Right ventricle myocardium superior (tissue), 1 donor: Measurements from ENCODE around the gene NTNG1. TPM values are rescaled to one million over a fixed set of nuclear protein-coding genes. Genes with fewer than 3 reads are reported as not detected.

Experiments
- ATAC-seq: fragments of 200-7000 bp; cut with Tn5 transposase; one replicate; pipeline ENCODE4 v1.9.1; 2020; ENCODE audit warnings: mild to moderate bottlenecking; ENCODE audit not compliant: poor library complexity
- DNase-seq: peaks from one replicate; pipeline ENCODE4 v3.0.0-alpha.2; 2020
- intact Hi-C: fragments of 100-400 bp; cut with DNase I; formaldehyde crosslinking; loops from one replicate; pipeline ENCODE4 v1.11.2; 2022
- total RNA-seq: library from RNA; stranded (reverse); fragmentation: NEBNext Ultra II Directional; extraction: Animal tissue kit (Norgen Biotek cat#: 25700); gene quantifications from one replicate; pipeline ENCODE4 v1.2.1, GENCODE V29; 2021
- donor health status: DM: no; HTN: yes; CAD: no; lungs with severe emphysema.

NTNG1 gene
- total RNA-seq, 1 donor from 2014 or later: 0.46 TPM

- intact Hi-C loops: no loop called here
- ATAC-seq (no peak), DNase-seq (no peak)
These were observed 136.2 kb downstream of the NTNG1 start for GRCh38 chr1:107277022-107277421.

- intact Hi-C loops: no loop called here
- no peak for DNase-seq
- no peak for ATAC-seq
These were observed 145.3 kb downstream of the NTNG1 start for GRCh38 chr1:107286125-107286524.

GRCh38 chr1:107291987-107292386 lies 151.1 kb downstream of the NTNG1 start:
- DNase-seq (no peak), ATAC-seq (no peak)
- intact Hi-C loops: no loop called here

DNA sequence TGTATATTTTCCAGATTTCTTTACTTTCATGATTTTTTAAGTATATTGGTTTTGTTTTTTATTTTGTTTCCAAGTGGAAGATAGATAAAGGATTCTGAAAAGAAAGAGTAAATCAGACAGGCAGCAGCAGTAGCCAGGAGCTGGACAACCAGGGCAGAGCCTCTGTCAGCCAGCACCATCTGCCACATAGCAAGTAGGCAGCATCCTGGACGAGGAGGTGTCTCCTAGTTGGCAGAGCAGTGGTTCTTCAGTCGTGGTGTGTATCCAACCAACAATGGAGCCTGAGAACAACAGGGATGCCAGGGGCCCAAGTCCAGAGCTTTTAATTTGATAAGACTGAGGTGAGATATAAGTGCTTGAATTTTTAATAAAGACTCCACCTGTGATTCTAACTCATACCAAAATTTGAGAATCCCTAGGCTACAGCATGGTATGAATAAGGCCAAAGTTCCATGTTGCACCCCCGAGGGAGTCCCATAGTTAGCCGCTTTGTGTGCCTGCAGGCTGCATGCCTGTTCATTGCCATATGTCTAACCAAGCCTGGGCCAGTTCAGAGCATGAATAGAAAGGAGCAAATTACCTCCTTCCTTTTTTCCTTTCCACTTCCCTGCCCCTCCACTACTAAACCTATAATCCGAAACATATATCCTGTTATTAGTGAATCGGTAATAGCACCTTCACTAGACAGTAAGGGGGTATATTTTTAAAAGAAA lies 153.2 kb downstream of the NTNG1 start:
- DNase-seq: no peak
- intact Hi-C loops: no loop called here
- no peak for ATAC-seq

DNA sequence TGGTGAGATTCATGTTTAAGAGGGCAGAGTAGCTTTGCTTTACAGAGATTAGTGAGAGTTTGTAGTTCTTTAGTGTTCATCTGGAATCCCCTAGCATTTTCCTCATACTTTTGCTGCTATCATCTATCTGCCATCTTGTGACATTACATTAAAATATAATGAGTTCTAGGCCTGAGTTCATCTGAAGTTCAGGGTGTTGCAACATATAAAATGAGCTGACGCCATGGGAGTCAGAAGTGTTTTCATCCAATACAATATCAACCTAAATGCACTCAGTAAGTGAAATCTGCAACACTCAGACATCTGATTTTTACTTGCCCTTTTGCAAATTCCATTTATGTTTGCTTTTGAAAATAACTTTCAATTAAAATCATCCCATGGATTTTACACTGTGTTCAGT lies 153.8 kb downstream of the NTNG1 start:
- intact Hi-C loops: no loop called here
- ATAC-seq (no peak), DNase-seq (no peak)

DNA sequence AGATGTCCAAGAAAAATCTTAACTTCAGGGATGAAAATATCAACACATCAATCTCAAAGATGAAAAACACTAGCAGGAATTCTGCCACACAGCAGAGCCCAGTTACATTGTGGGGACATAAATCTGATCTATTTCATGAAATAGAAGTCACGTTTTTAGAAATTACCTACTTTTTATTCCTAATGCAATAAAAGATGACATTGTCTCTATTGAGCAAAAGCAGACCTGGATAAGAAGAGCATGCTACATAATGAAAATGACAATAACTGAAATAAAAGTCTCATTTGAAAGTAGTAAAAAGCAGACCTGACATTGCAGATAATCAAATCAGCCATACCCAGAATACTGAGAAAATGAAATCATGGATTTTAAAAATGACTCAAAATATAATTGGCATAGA lies 156.8 kb downstream of the NTNG1 start:
- intact Hi-C loops: no loop called here
- ATAC-seq: no peak
- DNase-seq: no peak

- no peak for DNase-seq
- intact Hi-C loops: no loop called here
- no peak for ATAC-seq
These were observed 157.7 kb downstream of the NTNG1 start for GRCh38 chr1:107298526-107298925.

DNA sequence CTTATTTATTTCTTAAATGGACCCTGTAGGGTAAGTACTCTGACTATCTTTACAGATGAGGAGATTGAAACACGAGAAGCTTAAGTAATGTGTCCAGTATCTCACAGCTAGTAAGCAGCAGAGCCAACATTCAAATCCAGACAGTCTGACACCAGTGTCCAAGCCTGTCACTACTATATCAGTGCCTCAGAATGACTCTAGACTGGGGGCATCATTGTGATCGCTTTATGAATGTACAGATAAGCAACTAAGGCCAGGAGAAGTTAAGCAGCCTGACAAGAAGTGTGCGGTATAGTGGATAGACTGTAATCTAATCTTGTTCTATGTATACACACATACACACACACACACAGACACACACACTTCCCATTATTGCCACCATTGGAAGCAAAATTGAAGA lies 158.7 kb downstream of the NTNG1 start:
- ATAC-seq (no peak), DNase-seq (no peak)
- intact Hi-C loops: no loop called here

DNA sequence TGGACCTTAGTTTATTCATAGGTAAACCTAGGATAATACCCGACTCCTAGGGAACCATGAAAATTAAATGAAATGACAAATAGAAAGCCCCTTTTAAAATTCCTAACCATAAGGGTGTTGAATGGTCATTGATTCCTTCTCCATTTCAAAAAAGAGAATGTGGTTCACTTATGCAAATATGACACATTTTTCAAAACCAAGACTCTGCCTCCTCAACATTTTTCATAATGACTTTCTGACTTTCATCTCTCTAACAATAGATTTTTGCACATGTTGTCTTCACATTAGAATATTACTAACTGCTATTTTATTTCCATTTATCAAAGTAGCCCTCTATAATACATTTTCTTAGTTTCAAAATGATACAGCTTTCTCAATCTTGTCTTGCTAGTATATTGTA lies 169.1 kb downstream of the NTNG1 start:
- no peak for ATAC-seq
- DNase-seq: no peak
- intact Hi-C loops: no loop called here

GRCh38 chr1:107315652-107316051 lies 174.8 kb downstream of the NTNG1 start:
- intact Hi-C loops: no loop called here
- DNase-seq: no peak
- ATAC-seq: no peak

- DNase-seq (no peak), ATAC-seq (no peak)
- intact Hi-C loops: no loop called here
These were observed 178.1 kb downstream of the NTNG1 start for GRCh38 chr1:107318932-107319331.

- no peak for DNase-seq
- no peak for ATAC-seq
- intact Hi-C loops: no loop called here
These were observed 182.9 kb downstream of the NTNG1 start for GRCh38 chr1:107323784-107324183.

- intact Hi-C loops: no loop called here
- DNase-seq: no peak
- no peak for ATAC-seq
These were observed 186.1 kb downstream of the NTNG1 start for GRCh38 chr1:107326824-107327445.

DNA sequence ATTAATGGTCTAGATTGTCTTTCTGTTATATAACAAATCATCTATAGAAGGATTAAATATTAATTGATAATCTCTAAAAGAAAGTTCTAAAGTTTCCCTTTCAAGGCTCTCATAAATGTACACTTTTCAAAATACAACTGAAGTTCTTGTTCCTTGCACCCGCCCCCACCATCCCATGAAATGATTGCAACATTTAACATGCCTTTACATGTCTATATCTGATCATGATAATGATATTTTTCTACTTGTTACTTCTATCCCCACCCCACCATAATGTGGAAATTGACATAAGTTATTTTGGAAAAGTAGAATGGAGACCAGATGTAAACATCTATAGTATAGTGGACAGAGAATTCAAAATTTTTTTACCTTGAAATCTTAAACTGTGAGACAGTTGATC lies 186.6 kb downstream of the NTNG1 start:
- no peak for ATAC-seq
- intact Hi-C loops: no loop called here

DNA sequence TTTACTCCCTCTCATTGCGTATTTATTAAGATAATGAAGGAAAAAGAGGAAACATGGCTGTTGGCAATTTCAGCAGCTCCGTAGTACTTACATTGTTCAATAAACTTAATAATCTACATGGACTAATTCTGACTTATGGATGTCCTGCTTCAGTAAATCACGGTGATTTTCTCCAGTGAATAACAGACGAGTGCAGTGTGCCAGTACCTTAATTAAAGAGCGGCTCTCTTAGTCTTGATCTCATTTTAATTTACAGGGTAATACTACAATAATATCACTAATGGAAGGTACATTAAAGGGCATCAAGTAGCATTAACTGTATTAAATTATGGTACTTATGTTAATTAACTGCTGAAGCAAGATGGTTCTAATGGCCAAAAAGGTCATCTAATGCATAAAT lies 187.2 kb downstream of the NTNG1 start:
- intact Hi-C loops: no loop called here
- no peak for DNase-seq
- ATAC-seq: no peak

More for the DNA sequence above, 186.6 kb downstream of the NTNG1 start:
- no peak for DNase-seq

DNA sequence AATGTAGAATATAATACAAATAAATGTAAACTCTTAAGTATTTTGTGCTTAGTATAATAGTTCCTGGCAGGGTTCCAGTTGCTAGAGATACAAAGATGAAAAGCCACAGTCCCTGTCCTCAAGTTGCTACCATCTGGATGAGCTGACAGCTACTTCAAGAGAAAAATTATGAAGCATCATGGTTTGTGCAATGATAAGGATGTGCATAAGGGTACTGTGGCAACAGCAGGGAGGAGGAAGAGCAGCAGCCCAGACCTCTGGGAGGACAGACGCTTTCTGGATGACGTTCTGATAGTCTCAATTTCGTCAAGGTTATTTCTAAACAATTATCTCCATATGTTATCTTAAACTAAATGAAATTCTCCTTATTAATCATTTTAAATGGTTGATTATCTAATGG lies 198.9 kb downstream of the NTNG1 start:
- intact Hi-C loops: no loop called here
- no peak for DNase-seq

GRCh38 chr1:107342316-107342715 lies 201.5 kb downstream of the NTNG1 start:
- no peak for ATAC-seq
- no peak for DNase-seq
- intact Hi-C loops: no loop called here

More for the DNA sequence above, 198.9 kb downstream of the NTNG1 start:
- ATAC-seq: no peak

- intact Hi-C loops: no loop called here
- no peak for ATAC-seq
- DNase-seq: no peak
These were observed 201.9 kb downstream of the NTNG1 start for GRCh38 chr1:107342768-107343167.

DNA sequence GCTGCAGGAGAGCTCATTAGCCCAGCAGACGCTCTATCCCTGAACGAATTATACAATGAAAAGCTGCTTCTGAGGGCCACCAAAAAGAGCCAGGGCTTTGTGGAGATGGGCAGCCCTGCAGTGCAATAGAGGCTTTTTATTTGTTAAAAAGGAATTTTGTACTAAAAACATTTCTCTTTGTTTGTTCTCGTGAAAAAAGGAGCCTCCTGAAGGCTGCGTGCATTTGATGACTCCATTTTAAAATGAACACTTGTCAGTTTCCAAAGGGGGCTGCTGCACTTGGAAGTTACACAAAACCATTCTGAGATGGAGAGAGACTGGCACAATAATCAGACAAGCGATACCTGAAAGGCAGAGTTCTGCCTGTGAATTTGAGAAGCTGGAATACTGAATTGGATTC lies 202.8 kb downstream of the NTNG1 start:
- ATAC-seq: no peak
- no peak for DNase-seq
- intact Hi-C loops: no loop called here

DNA sequence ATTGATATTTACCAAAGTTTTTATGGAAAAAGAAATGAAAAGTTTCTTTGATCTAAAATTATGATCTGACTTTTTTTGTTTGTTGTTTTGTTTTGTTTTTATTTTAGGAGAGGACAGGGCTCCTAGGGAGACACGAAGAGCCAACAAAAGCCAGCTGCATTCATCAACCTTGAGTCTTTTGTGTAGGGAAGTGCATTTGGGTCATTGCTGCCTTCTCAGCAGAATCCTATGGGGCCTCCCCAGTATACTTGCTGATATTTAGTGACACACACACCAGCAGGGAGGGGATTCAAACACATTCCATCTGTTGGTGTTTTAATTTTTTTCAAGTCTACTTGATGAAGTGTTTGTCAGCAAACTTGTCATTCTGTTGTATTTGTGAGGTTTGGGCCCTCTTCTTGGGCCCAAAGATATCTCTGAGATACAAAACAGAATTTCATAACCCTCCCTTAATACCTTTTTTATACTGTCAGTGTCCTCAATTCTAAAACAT lies 203.5 kb downstream of the NTNG1 start:
- no peak for DNase-seq
- intact Hi-C loops: no loop called here
- no peak for ATAC-seq

- ATAC-seq (no peak), DNase-seq (no peak)
- intact Hi-C loops: no loop called here
These were observed 204.0 kb downstream of the NTNG1 start for GRCh38 chr1:107344836-107345235.
